Measurements from ENCODE around the gene TCEA2. TPM values are rescaled to one million over a fixed set of nuclear protein-coding genes. Genes with fewer than 3 reads are reported as not detected.

The TCEA2 gene
- total and polyA plus RNA-seq, 2 of the 13 experiments (the other 11 are each of a cell fraction or from before 2014, with no cell fraction given): 28.1 to 33.7 TPM

DNA sequence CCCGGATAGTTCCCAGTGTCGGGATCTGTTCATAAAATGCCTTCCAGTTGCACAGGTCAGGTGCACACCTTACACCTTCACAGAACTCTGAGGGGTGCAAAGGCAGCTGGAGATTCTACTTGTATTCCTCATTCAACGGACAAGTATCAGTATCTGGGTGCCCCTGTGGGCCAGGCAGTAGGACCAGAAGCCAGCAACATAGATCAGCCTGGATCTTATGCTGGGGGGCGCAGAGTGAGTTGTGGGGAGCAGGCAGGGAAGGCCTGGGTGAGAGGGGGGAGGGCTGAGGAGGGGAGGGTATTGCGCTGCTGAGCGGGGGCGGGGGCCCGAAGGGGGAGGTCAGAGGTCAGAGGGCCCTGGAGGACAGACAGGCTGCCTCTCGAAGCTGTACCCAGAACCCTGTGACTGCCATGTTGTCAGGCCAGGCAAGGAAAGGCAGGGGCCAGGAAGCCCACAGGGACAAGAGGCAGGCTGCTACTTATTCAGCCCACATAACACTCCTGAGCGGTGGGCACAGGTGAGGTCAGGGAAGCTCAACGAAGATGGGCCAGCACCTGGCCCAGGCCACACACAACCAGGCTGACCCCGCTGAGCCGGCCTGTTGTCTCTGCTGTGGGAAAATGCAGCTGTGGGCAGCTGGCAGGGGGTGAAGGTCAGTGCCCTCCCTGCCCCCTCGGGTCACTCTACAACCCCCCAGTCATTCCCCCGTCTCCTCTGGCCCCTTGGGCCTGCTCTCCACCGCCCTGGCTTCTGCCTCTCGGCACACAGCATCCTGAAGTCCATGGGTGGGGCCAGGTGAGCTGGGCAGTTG lies 18.0 kb downstream of the TCEA2 start (continued):
- TF ChIP-seq, protein P1, sequence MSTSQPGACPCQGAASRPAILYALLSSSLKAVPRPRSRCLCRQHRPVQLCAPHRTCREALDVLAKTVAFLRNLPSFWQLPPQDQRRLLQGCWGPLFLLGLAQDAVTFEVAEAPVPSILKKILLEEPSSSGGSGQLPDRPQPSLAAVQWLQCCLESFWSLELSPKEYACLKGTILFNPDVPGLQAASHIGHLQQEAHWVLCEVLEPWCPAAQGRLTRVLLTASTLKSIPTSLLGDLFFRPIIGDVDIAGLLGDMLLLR (CRISPR knock-in tag; IDR thresholded peaks at IDR 0.05): peak; percentile 37; the same call in 1 of the 2 replicates
- TF ChIP-seq ZNF253 (CRISPR knock-in tag; IDR thresholded peaks at IDR 0.05; ENCODE audit: borderline replicate concordance): no peak
- TF ChIP-seq ZNF343 (CRISPR knock-in tag; IDR thresholded peaks at IDR 0.05): no peak
- no peak for TF ChIP-seq KMT2B (CRISPR knock-in tag; IDR thresholded peaks at IDR 0.05)
- no peak for TF ChIP-seq ZNF143 (CRISPR knock-in tag; IDR thresholded peaks at IDR 0.05)
- no peak for TF ChIP-seq ZNF652 (CRISPR knock-in tag; IDR thresholded peaks at IDR 0.05; ENCODE audit: borderline replicate concordance, low read depth)
- TF ChIP-seq ARNTL (CRISPR knock-in tag; IDR thresholded peaks at IDR 0.05): no peak
- no peak for TF ChIP-seq NCOA1 (CRISPR knock-in tag; IDR thresholded peaks at IDR 0.05)
- TF ChIP-seq ZMYM4 (CRISPR knock-in tag; IDR thresholded peaks at IDR 0.05): no peak
- TF ChIP-seq REPIN1 (CRISPR knock-in tag; IDR thresholded peaks at IDR 0.05; ENCODE audit: borderline replicate concordance, low read depth): no peak
- TF ChIP-seq, protein P2, sequence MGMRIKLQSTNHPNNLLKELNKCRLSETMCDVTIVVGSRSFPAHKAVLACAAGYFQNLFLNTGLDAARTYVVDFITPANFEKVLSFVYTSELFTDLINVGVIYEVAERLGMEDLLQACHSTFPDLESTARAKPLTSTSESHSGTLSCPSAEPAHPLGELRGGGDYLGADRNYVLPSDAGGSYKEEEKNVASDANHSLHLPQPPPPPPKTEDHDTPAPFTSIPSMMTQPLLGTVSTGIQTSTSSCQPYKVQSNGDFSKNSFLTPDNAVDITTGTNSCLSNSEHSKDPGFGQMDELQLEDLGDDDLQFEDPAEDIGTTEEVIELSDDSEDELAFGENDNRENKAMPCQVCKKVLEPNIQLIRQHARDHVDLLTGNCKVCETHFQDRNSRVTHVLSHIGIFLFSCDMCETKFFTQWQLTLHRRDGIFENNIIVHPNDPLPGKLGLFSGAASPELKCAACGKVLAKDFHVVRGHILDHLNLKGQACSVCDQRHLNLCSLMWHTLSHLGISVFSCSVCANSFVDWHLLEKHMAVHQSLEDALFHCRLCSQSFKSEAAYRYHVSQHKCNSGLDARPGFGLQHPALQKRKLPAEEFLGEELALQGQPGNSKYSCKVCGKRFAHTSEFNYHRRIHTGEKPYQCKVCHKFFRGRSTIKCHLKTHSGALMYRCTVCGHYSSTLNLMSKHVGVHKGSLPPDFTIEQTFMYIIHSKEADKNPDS (CRISPR knock-in tag; IDR thresholded peaks at IDR 0.05): no peak
- no peak for TF ChIP-seq MAFK (conservative IDR thresholded peaks at IDR 0.05 in 1 of 2, IDR thresholded peaks at IDR 0.05 in 1 of 2; ENCODE audit: low read length in 2 of 2)
- no peak for TF ChIP-seq GATA4 (IDR thresholded peaks at IDR 0.05; ENCODE audit: borderline replicate concordance, low read depth)
- no peak for TF ChIP-seq FIP1L1 (IDR thresholded peaks at IDR 0.05; ENCODE audit: borderline replicate concordance, insufficient read depth, low read depth, low read length)
- no peak for TF ChIP-seq MTF1 (CRISPR knock-in tag; IDR thresholded peaks at IDR 0.05)
- no peak for TF ChIP-seq ZNF780A (CRISPR knock-in tag; IDR thresholded peaks at IDR 0.05)
- no peak for TF ChIP-seq ZNF460 (CRISPR knock-in tag; IDR thresholded peaks at IDR 0.05; ENCODE audit: borderline replicate concordance)
- TF ChIP-seq AGO1 (IDR thresholded peaks at IDR 0.05; ENCODE audit: low read depth, low read length, poor library complexity, severe bottlenecking): peak; percentile 64
- no peak for TF ChIP-seq KMT2A (CRISPR knock-in tag; IDR thresholded peaks at IDR 0.05)
- TF ChIP-seq NFKB2 (CRISPR knock-in tag; IDR thresholded peaks at IDR 0.05; ENCODE audit: borderline replicate concordance): 0 out of 2 replicates have a peak, but pooled peaks have one; percentile 26
- TF ChIP-seq, protein P3, sequence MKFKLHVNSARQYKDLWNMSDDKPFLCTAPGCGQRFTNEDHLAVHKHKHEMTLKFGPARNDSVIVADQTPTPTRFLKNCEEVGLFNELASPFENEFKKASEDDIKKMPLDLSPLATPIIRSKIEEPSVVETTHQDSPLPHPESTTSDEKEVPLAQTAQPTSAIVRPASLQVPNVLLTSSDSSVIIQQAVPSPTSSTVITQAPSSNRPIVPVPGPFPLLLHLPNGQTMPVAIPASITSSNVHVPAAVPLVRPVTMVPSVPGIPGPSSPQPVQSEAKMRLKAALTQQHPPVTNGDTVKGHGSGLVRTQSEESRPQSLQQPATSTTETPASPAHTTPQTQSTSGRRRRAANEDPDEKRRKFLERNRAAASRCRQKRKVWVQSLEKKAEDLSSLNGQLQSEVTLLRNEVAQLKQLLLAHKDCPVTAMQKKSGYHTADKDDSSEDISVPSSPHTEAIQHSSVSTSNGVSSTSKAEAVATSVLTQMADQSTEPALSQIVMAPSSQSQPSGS (CRISPR knock-in tag; IDR thresholded peaks at IDR 0.05): 0 out of 2 replicates have a peak, but pooled peaks have one; percentile 4
- TF ChIP-seq TRIM24 (CRISPR knock-in tag; IDR thresholded peaks at IDR 0.05): no peak
- no peak for TF ChIP-seq ZNF24 (IDR thresholded peaks at IDR 0.05)
- TF ChIP-seq ZNF674 (CRISPR knock-in tag; IDR thresholded peaks at IDR 0.05; ENCODE audit: low read depth): no peak
- no peak for TF ChIP-seq CREB3 (CRISPR knock-in tag; IDR thresholded peaks at IDR 0.05)
- no peak for TF ChIP-seq ZNF766 (CRISPR knock-in tag; IDR thresholded peaks at IDR 0.05; ENCODE audit: borderline replicate concordance)
- no peak for TF ChIP-seq POLR2AphosphoS5 (IDR thresholded peaks at IDR 0.05; ENCODE audit: low read depth, low read length)
